Nephron (organoid): ENCODE measurements around the gene CTAGE9.
"Not testable (repeated sequence)": the region's sequence is repeated elsewhere in the genome, so short reads cannot be mapped to it uniquely, and the experiment has no call there.

ENCODE experiments used
- H3K27ac Mint-ChIP-seq, 3 experiments: 2 replicates each; pipeline ENCODE4 v1.8.0; 2020; ENCODE audit warnings: mixed read lengths in 3 of 3, mild to moderate bottlenecking in 2 of 3, moderate library complexity in 1 of 3
- H3K27me3 Mint-ChIP-seq: 2 replicates; pipeline ENCODE4 v1.8.0; 2021; ENCODE audit warnings: low read depth, mild to moderate bottlenecking, moderate library complexity, mixed read lengths
- H3K36me3 Mint-ChIP-seq: 2 replicates; pipeline ENCODE4 v1.8.0; 2020; ENCODE audit warnings: low read depth, mixed read lengths
- H3K4me1 Mint-ChIP-seq: 2 replicates; pipeline ENCODE4 v1.8.0; 2020; ENCODE audit warnings: mixed read lengths
- H3K4me3 Mint-ChIP-seq, 3 experiments: 2 replicates each; pipeline ENCODE4 v1.8.0; 2020; ENCODE audit warnings: mild to moderate bottlenecking in 3 of 3, mixed read lengths in 3 of 3, moderate library complexity in 2 of 3
- H3K9me3 Mint-ChIP-seq: 2 replicates; pipeline ENCODE4 v1.8.0; 2020; ENCODE audit warnings: mixed read lengths
- TF ChIP-seq, protein P1 (sequence below), 3 experiments: fragments of 200-600 bp; sonication (generic); IDR thresholded peaks; one replicate each; pipeline ENCODE4 v1.5.0; 2021; ENCODE audit warnings: antibody characterized with exemption in 3 of 3; ENCODE audit not compliant: unreplicated experiment in 3 of 3

The CTAGE9 gene

DNA sequence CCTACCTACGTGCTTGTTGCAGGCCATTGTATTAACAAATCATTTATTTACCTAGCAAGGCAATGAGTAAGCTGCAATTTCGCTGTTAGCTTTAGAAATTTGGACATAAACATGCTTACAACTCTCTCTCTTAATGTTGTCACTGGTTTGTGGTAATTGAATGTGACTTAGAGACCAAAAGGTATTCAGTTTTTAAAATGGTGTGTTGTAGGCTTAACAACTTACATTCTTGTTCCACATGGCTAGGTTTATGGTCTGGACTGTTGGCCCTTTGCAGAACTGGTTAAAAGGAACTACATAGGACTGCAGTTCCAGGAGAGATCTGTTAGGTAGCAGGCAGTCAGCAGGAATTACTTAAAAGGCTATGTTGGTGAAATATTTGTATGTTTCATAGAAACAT is 10.3 kb upstream of the CTAGE9 start:
- TF ChIP-seq, protein P1, sequence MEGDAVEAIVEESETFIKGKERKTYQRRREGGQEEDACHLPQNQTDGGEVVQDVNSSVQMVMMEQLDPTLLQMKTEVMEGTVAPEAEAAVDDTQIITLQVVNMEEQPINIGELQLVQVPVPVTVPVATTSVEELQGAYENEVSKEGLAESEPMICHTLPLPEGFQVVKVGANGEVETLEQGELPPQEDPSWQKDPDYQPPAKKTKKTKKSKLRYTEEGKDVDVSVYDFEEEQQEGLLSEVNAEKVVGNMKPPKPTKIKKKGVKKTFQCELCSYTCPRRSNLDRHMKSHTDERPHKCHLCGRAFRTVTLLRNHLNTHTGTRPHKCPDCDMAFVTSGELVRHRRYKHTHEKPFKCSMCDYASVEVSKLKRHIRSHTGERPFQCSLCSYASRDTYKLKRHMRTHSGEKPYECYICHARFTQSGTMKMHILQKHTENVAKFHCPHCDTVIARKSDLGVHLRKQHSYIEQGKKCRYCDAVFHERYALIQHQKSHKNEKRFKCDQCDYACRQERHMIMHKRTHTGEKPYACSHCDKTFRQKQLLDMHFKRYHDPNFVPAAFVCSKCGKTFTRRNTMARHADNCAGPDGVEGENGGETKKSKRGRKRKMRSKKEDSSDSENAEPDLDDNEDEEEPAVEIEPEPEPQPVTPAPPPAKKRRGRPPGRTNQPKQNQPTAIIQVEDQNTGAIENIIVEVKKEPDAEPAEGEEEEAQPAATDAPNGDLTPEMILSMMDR (IDR thresholded peaks at IDR 0.05; ENCODE audit: unreplicated experiment in 3 of 3) = no peak
- peaks cover 1% of the 10 kb centered on the region for H3K9me3 Mint-ChIP-seq
- H3K4me3 Mint-ChIP-seq = no peak overlapping the region
- H3K4me1 Mint-ChIP-seq = no peaks in the 10 kb centered on the region
- no peaks in the 10 kb centered on the region for H3K27me3 Mint-ChIP-seq
- H3K36me3 Mint-ChIP-seq = peaks cover 1% of the 10 kb centered on the region
- H3K27ac Mint-ChIP-seq = peak overlapping the region in 1 of 3 experiments; percentile 65

- H3K27me3 Mint-ChIP-seq = no peaks in the 10 kb centered on the region
- TF ChIP-seq, protein P1 (IDR thresholded peaks at IDR 0.05; ENCODE audit: unreplicated experiment in 3 of 3) = no peak
- no peak overlapping the region for H3K4me3 Mint-ChIP-seq
- H3K27ac Mint-ChIP-seq = no peak overlapping the region
- H3K4me1 Mint-ChIP-seq = no peaks in the 10 kb centered on the region
- no peaks in the 10 kb centered on the region for H3K9me3 Mint-ChIP-seq
- no peaks in the 10 kb centered on the region for H3K36me3 Mint-ChIP-seq
Measured at GRCh38 chr6:131717836-131718542, 7.2 kb upstream of the CTAGE9 start.

DNA sequence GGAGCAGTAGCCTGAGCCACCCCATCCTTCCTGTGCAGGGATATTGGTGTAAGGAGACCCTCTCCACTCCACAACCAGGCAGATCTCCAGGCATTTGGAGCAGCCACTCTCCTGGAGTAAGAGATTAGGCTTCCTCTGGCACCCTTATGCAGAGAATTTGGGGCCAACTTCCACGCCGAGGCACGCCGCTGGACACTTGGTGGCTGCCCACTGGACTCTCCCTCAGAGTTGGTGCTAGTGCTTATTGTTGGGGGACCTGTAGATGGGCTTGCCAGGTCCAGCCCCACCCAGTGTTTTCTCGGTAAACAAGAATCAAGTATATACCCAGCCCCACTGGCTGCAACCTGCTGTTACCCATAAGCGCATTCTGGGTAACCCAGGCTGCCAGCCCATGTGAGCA is 4.8 kb upstream of the CTAGE9 start:
- H3K9me3 Mint-ChIP-seq, H3K4me1 Mint-ChIP-seq, H3K27me3 Mint-ChIP-seq, H3K4me3 Mint-ChIP-seq, H3K27ac Mint-ChIP-seq, H3K36me3 Mint-ChIP-seq: not testable (repeated sequence)

GRCh38 chr6:131703905-131704304 is 6.9 kb downstream of the CTAGE9 start:
- H3K27ac Mint-ChIP-seq, H3K36me3 Mint-ChIP-seq, H3K4me1 Mint-ChIP-seq: not testable (repeated sequence)

DNA sequence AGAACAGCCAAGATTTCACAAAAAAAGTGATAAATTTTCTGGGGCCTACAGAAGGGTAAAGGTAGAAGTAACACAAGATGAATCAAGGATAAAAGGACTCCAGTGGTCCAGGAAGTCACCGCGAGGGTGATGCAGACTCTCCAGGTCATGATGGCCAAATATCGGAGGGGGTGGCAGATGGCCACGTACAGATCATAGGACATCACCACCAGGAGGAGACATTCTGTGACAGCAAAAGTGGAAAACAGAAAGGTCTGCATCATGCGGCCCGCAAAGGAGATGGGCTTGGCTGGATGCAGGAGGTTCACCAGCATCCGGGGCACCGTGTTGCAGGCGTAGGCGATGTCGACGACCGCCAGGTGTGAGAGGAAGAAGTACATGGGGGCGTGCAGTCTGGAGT is 10.0 kb downstream of the CTAGE9 start:
- not testable (repeated sequence) for H3K36me3 Mint-ChIP-seq

More at GRCh38 chr6:131703905-131704304, 6.9 kb downstream of the CTAGE9 start:
- not testable (repeated sequence) for H3K27me3 Mint-ChIP-seq, H3K9me3 Mint-ChIP-seq, H3K4me3 Mint-ChIP-seq

GRCh38 chr6:131696956-131697355 is 13.9 kb downstream of the CTAGE9 start:
- H3K4me1 Mint-ChIP-seq = no peaks in the 10 kb centered on the region
- no peaks in the 10 kb centered on the region for H3K9me3 Mint-ChIP-seq
- H3K36me3 Mint-ChIP-seq = no peaks in the 10 kb centered on the region
- no peak overlapping the region for H3K27ac Mint-ChIP-seq
- TF ChIP-seq, protein P1 (IDR thresholded peaks at IDR 0.05; ENCODE audit: unreplicated experiment in 3 of 3) = no peak
- no peak overlapping the region for H3K4me3 Mint-ChIP-seq
- H3K27me3 Mint-ChIP-seq = peaks cover 3% of the 10 kb centered on the region

More for the DNA sequence above, 10.0 kb downstream of the CTAGE9 start:
- H3K4me3 Mint-ChIP-seq, H3K27ac Mint-ChIP-seq, H3K9me3 Mint-ChIP-seq, H3K27me3 Mint-ChIP-seq, H3K4me1 Mint-ChIP-seq: not testable (repeated sequence)

DNA sequence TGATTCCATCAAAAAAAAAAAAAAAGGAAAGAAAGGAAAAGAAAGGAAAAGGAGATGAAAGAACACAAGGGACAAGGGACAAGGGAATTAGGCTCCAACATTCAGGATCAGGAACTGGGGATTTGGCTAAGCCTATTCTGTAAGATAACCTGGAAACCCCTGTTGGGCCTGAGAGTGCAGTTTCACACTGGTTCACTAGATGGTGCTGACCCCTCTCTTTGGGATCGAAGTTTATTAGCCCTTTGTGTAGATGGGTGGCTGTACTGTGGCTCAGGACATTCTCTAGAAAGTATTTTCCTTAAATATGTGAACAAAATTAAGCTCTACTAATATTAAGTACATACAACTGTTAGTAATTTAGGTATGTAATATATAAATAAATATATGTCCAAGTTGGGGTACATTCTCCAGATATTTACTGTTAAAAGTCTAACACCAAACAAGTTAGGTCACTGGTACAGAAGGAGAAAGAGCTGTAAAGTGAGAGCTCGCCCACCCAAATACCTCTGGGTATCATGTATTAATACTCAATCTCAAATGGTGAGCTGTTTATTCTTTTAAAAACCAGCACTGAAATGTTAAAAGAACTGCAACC is 15.9 kb downstream of the CTAGE9 start:
- no peaks in the 10 kb centered on the region for H3K4me1 Mint-ChIP-seq
- H3K27ac Mint-ChIP-seq = no peak overlapping the region
- no peaks in the 10 kb centered on the region for H3K36me3 Mint-ChIP-seq
- H3K4me3 Mint-ChIP-seq = no peak overlapping the region
- peaks cover 3% of the 10 kb centered on the region for H3K27me3 Mint-ChIP-seq
- H3K9me3 Mint-ChIP-seq = no peaks in the 10 kb centered on the region
- TF ChIP-seq, protein P1 (IDR thresholded peaks at IDR 0.05; ENCODE audit: unreplicated experiment in 3 of 3) = peak; percentile 82 to 89 (median 89)
